Measurements from ENCODE around the gene PITHD1.
A peak's percentile ranks its signal among the peaks of the same experiment; 100 is the strongest.
"Not testable (repeated sequence)": the region's sequence is repeated elsewhere in the genome, so short reads cannot be mapped to it uniquely, and the experiment has no call there.

Gene PITHD1

GRCh38 chr1:23777979-23778814 lies at the start of gene PITHD1:
Gene PITHD1, plus strand, starts transcription at chr1:23778418. Its CDS starts 98 bp downstream, at chr1:23778516.
- peak; percentile 84 for DNase-seq

- DNase-seq = no peak
These were observed 45.6 kb upstream of the PITHD1 start for GRCh38 chr1:23732363-23733224.

- DNase-seq = not testable (repeated sequence)
These were observed 44.9 kb upstream of the PITHD1 start for GRCh38 chr1:23733281-23733680.

DNA sequence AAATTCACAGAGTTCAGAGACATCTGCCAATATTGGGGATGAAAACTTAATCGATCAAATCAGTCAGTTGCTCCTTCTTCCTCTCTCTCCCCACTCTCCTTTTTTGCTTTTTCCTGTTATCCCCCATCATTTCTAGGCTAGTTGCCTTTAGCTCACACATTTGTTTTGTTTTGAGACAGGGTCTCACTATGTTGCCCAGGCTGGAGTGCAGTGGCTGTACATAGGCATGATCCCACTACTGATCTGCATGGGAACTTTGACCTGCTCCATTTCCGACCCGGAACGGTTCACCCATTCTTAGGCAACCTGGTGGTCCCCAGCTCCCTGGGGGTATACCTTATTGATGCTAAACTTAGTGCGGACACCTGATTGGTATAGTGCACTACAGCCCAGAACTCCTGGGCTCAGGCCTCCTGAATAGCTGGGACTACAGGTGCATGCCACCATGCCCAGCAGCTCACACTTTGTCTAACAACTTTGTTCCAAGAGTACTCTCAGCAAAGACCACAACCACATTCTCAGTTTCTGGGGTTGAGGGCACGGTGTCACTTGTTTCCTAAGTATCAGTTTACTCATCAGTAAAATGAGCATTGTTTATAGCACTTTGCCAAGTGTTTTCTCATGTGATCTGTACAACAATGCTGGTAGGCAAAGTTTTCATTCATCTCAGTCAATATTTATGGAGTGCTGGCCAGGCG lies 41.6 kb upstream of the PITHD1 start:
- no peak for DNase-seq

- DNase-seq = no peak
These were observed 36.6 kb upstream of the PITHD1 start for GRCh38 chr1:23741609-23742008.

- DNase-seq = no peak
These were observed 35.4 kb upstream of the PITHD1 start for GRCh38 chr1:23742670-23743286.

DNA sequence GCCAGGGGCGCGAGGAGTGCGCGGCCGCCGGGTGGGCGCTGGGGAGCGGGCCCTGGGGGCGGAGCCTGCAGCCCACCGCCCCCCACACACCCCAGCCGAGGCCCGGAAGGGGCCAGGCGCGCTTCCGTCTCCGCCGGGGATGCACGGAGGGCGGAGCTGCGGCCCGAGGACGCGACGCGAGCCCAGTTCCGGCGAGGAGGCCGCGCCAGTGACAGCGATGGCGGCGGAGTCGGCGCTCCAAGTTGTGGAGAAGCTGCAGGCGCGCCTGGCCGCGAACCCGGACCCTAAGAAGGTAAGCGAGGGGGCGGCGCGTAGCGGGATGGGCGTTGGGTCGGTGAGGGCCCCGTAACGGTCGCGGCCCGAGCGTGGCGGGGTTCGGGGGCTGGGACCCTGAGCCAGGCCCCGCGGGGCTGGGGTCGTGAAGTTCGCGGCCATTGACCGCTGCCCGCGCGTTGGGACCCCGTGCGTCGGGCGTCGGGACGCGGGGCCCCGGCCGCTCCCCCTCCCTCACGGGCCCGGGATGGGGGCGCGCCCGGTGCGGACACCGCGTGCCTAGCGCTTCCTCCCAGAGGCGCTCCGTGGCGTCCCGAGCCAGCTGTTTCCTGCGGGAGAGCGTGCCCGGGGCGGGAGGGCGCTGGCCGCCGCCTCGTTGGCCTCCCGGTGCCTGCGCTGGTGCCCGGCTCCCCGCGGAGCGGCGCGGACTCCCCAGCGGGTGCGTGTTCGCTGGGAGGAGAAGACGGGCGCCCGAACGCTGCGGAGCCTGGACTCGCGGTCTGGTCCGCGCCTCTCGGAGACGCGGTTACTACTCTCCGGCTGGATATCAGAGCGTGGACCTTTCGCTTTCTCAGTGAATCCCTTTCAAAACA lies 34.7 kb upstream of the PITHD1 start, which contains the start of gene ELOA:
ELOA (plus strand) TSS at position 185 of the 866 bp plus-strand sequence; CDS start at position 218, 33 bp downstream.
- DNase-seq = peak; percentile 66

GRCh38 chr1:23745515-23745914 lies 32.7 kb upstream of the PITHD1 start:
- no peak for DNase-seq

DNA sequence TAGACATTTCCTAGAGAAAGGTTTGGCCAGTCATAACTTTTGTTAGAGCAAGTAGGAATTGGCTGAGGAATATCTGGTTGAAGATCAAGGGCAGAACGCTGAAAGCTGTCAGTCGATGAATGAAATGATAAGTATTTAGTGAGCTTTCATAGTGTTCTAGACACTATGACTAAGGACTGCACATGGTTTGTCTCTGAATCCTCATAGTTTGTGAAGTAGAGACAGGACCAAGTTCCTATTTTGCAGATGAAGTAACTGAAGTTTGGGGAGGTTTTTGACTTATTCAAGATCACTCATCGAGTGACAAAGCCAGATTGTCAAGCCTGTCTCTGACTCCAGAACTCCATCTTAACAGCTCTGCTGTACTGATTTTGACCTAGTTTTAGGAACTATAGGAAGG lies 30.2 kb upstream of the PITHD1 start:
- no peak for DNase-seq

DNA sequence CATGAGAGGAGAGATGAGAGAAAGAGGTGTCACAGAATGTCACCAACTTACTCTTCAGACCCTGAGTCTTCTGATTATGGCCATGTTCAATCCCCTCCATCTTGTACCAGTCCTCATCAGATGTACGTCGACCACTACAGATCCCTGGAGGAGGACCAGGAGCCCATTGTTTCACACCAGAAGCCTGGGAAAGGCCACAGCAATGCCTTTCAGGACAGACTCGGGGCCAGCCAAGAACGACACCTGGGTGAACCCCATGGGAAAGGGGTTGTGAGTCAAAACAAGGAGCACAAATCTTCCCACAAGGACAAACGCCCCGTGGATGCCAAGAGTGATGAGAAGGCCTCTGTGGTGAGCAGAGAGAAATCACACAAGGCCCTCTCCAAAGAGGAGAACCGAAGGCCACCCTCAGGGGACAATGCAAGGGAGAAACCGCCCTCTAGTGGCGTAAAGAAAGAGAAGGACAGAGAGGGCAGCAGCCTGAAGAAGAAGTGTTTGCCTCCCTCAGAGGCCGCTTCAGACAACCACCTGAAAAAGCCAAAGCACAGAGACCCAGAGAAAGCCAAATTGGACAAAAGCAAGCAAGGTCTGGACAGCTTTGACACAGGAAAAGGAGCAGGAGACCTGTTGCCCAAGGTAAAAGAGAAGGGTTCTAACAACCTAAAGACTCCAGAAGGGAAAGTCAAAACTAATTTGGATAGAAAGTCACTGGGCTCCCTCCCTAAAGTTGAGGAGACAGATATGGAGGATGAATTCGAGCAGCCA lies 27.0 kb upstream of the PITHD1 start:
- DNase-seq = peak; percentile 27

DNA sequence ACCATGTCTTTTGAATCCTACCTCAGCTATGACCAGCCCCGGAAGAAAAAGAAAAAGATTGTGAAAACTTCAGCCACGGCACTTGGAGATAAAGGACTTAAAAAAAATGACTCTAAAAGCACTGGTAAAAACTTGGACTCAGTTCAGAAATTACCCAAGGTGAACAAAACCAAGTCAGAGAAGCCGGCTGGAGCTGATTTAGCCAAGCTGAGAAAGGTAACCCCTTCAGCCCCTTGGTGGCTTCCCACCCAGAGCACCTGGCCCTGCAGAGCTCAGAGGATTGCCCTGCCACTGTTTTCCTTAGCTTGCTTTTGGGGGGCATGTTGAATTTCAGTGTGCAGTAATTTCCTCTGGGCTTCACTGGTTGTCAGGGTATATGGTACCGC lies 26.4 kb upstream of the PITHD1 start:
- no peak for DNase-seq

DNA sequence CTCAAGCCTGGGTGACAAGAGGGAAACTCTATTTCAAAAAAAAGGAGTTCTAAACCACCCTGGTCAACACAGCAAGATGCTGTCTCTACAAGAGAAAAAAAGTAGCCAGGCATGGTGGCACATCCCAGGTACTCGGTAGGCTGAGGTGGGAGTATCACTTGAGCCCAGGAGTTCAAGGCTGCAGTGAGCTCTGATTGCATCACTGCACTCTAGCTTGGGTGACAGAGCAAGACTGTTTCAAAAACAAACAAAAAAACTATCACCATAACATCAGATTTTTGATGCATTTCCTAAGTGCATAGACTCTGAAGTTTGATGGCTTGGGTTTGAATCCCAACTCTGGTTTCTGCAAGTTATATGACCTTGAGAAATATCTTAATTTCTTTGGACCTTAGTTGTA lies 25.3 kb upstream of the PITHD1 start:
- DNase-seq = no peak

- no peak for DNase-seq
These were observed 21.5 kb upstream of the PITHD1 start for GRCh38 chr1:23756676-23757075.

DNA sequence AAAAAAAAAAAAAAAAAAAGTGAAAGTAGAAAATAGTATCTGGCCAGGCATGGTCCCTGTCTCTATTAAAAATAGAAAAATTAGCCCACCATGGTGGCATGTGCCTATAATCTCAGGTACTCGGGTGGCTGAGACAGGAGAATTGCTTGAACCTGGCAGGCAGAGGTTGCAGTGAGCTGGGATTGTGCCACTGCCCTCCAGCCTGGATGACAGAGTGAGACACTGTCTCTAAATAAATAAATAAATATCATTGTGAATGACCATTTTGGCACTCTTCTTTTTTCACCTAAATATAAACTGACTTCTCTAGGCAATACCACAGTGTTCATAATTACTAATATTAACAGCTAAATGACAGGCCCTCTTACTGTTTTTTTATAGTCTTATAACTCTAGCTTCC lies 20.4 kb upstream of the PITHD1 start:
- no peak for DNase-seq

DNA sequence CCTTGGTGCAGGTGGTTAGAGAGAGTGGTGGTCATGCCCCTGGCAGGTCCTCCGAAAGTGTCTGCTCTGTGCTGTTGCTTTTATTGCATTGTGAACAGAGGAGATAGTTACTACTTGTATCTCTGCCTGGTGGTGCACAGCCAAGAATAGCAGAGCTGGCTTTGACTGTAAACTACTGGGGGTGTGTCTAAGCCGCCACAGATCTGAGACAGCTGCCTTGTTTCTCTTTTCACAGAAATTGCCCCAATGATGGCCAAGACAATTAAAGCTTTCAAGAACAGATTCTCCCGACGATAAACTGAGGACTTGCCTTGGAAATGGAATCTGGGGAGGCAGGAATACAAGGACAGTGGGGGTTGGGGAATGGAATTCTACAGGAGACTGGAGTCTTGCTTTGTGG lies 18.9 kb upstream of the PITHD1 start:
- DNase-seq = no peak

DNA sequence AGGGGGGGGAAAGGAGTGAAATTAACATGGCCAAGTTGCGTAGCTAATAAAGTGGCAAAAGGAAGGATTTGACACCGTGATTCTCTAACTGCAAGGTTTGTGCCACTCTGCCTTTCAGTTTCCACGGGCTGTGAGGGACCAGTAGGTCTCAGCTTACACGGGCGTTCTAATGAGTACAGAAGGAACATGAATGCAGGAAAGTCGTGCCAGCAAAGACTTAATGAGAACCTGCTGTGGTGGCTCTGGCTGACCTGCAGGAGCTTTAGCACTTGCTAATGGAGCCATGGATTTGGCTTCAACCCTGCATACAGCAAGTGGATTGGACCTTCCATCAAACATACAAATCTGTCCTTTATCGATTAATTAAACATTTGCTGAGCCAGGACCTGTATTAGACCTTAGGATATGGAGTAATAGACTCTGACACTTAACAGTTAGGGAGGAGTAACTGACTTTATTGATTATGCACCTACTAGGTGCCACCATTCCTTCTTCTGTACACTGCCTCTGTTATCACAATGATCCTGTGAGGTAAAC lies 15.1 kb upstream of the PITHD1 start:
- DNase-seq = no peak

GRCh38 chr1:23768733-23769132 lies 9.5 kb upstream of the PITHD1 start:
- DNase-seq = no peak

GRCh38 chr1:23772049-23772853 lies 6.0 kb upstream of the PITHD1 start:
- peak; percentile 83 for DNase-seq

DNA sequence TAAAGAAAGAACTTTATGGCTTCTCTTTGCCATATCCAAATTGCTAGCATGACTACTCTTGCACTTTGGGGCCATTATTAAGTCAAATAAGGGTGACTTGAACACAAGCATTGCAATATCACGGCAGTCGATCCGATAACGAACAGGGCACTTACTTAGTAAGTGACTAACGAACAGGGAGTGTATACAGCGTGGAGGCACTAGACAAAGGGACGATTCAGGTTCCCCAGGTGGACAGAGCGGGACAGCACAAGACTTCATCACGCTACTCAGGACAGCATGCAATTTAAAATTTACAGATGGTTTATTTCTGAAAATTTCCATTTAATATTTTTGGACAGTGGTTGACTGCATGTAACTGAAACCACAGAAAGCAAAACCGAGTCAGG lies 5.4 kb upstream of the PITHD1 start:
- no peak for DNase-seq

All from NCI-H2107 (cell line).